SJSA1 (cell line): Measurements from ENCODE around the gene RFTN1. TPM values are rescaled to one million over a fixed set of nuclear protein-coding genes. Genes with fewer than 3 reads are reported as not detected.

Source experiments
- DNase-seq, 2 experiments: peaks; one replicate each; pipeline ENCODE4 v3.0.0-alpha.2; 2015 to 2020; ENCODE audit warnings: low spot score in 2 of 2, low read depth in 1 of 2
- H3K27ac ChIP-seq: fragments of 250-450 bp; sonication (Bioruptor Pico); 2 replicates; pipeline ENCODE4 v1.5.1; 2020; ENCODE audit warnings: mild to moderate bottlenecking, moderate library complexity
- H3K27me3 ChIP-seq: fragments of 250-450 bp; sonication (Bioruptor Pico); replicated peaks from 2 replicates; pipeline ENCODE4 v1.5.1; 2020; ENCODE audit warnings: mild to moderate bottlenecking, moderate library complexity
- H3K36me3 ChIP-seq: fragments of 250-450 bp; sonication (Bioruptor Pico); 2 replicates; pipeline ENCODE4 v1.5.1; 2020; ENCODE audit warnings: mild to moderate bottlenecking
- H3K4me1 ChIP-seq: fragments of 250-450 bp; sonication (Bioruptor Pico); replicated peaks from 2 replicates; pipeline ENCODE4 v1.6.1; 2021; ENCODE audit warnings: mild to moderate bottlenecking
- H3K4me3 ChIP-seq: fragments of 250-450 bp; sonication (Bioruptor Pico); 2 replicates; pipeline ENCODE4 v1.5.1; 2020; ENCODE audit warnings: mild to moderate bottlenecking
- H3K9me3 ChIP-seq: fragments of 250-450 bp; sonication (Bioruptor Pico); replicated peaks from 2 replicates; pipeline ENCODE4 v1.5.1; 2020; ENCODE audit warnings: mild to moderate bottlenecking
- total RNA-seq: library from RNA; depleted of rRNA; stranded (reverse); fragments of >200 nt; shearing (Covaris generic); gene quantifications from 2 replicates; pipeline ENCODE4 v1.2.3, GENCODE V29; 2014

The RFTN1 gene
- total RNA-seq, 1 experiment from 2014 or later: 54.3 TPM

- Histone ChIP-seq H3K27ac (no peak overlapping the region), H3K4me1 (peaks cover 9% of the 10 kb centered on the region; the same call in 1 of the 2 replicates), H3K36me3 (peaks cover 26% of the 10 kb centered on the region), H3K9me3 (peaks cover 5% of the 10 kb centered on the region; the same call in 1 of the 2 replicates), H3K4me3 (no peak overlapping the region), H3K27me3 (no peaks in the 10 kb centered on the region)
- no peak for DNase-seq
Measured at GRCh38 chr3:16468336-16469098, 45.0 kb downstream of the RFTN1 start.

GRCh38 chr3:16468002-16468335 lies 45.5 kb downstream of the RFTN1 start:
- no peak overlapping the region for H3K4me3 ChIP-seq
- H3K36me3 ChIP-seq: peaks cover 25% of the 10 kb centered on the region
- peaks cover 9% of the 10 kb centered on the region; the same call in 1 of the 2 replicates for H3K4me1 ChIP-seq
- peaks cover 5% of the 10 kb centered on the region; the same call in 1 of the 2 replicates for H3K9me3 ChIP-seq
- H3K27me3 ChIP-seq: no peaks in the 10 kb centered on the region
- no peak overlapping the region for H3K27ac ChIP-seq
- DNase-seq: no peak

- peaks cover 5% of the 10 kb centered on the region; the same call in 1 of the 2 replicates for H3K9me3 ChIP-seq
- DNase-seq: no peak
- H3K27ac ChIP-seq: no peak overlapping the region
- peaks cover 9% of the 10 kb centered on the region; the same call in 1 of the 2 replicates for H3K4me1 ChIP-seq
- H3K36me3 ChIP-seq: peaks cover 20% of the 10 kb centered on the region
- no peak overlapping the region for H3K4me3 ChIP-seq
- no peaks in the 10 kb centered on the region for H3K27me3 ChIP-seq
Measured at GRCh38 chr3:16467393-16467792, 46.1 kb downstream of the RFTN1 start.

GRCh38 chr3:16466822-16467221 lies 46.7 kb downstream of the RFTN1 start:
- Histone ChIP-seq H3K4me1 (peaks cover 9% of the 10 kb centered on the region; the same call in 1 of the 2 replicates), H3K27ac (no peak overlapping the region), H3K4me3 (no peak overlapping the region), H3K36me3 (peaks cover 16% of the 10 kb centered on the region), H3K9me3 (peaks cover 5% of the 10 kb centered on the region; the same call in 1 of the 2 replicates), H3K27me3 (no peaks in the 10 kb centered on the region)
- DNase-seq: no peak

GRCh38 chr3:16464511-16465148 lies 48.9 kb downstream of the RFTN1 start:
- no peak overlapping the region for H3K27ac ChIP-seq
- no peaks in the 10 kb centered on the region for H3K9me3 ChIP-seq
- no peak for DNase-seq
- no peak overlapping the region for H3K4me3 ChIP-seq
- peaks cover 9% of the 10 kb centered on the region; the same call in 1 of the 2 replicates for H3K4me1 ChIP-seq
- H3K36me3 ChIP-seq: peaks cover 6% of the 10 kb centered on the region; the same call in 1 of the 2 replicates
- H3K27me3 ChIP-seq: no peaks in the 10 kb centered on the region

- Histone ChIP-seq H3K27me3 (no peaks in the 10 kb centered on the region), H3K9me3 (no peaks in the 10 kb centered on the region), H3K4me3 (no peak overlapping the region), H3K4me1 (peaks cover 9% of the 10 kb centered on the region; the same call in 1 of the 2 replicates), H3K36me3 (peaks cover 6% of the 10 kb centered on the region; the same call in 1 of the 2 replicates), H3K27ac (no peak overlapping the region)
- no peak for DNase-seq
Measured at GRCh38 chr3:16463914-16464313, 49.6 kb downstream of the RFTN1 start.

GRCh38 chr3:16463119-16463518 lies 50.4 kb downstream of the RFTN1 start:
- H3K4me3 ChIP-seq: no peak overlapping the region
- no peaks in the 10 kb centered on the region for H3K9me3 ChIP-seq
- H3K27me3 ChIP-seq: no peaks in the 10 kb centered on the region
- peaks cover 9% of the 10 kb centered on the region; the same call in 1 of the 2 replicates for H3K4me1 ChIP-seq
- DNase-seq: no peak
- peaks cover 6% of the 10 kb centered on the region; the same call in 1 of the 2 replicates for H3K36me3 ChIP-seq
- H3K27ac ChIP-seq: no peak overlapping the region

- Histone ChIP-seq H3K27ac (no peak overlapping the region), H3K9me3 (no peaks in the 10 kb centered on the region), H3K36me3 (peaks cover 6% of the 10 kb centered on the region; the same call in 1 of the 2 replicates), H3K4me3 (no peak overlapping the region), H3K27me3 (no peaks in the 10 kb centered on the region), H3K4me1 (peaks cover 9% of the 10 kb centered on the region; the same call in 1 of the 2 replicates)
- DNase-seq: no peak
Measured at GRCh38 chr3:16462679-16463078, 50.8 kb downstream of the RFTN1 start.

- no peak for DNase-seq
- no peak overlapping the region for H3K27ac ChIP-seq
Measured at GRCh38 chr3:16461463-16462245, 51.8 kb downstream of the RFTN1 start.

GRCh38 chr3:16460886-16461285 lies 52.6 kb downstream of the RFTN1 start:
- no peaks in the 10 kb centered on the region for H3K27me3 ChIP-seq
- H3K27ac ChIP-seq: no peak overlapping the region
- H3K4me1 ChIP-seq: peaks cover 21% of the 10 kb centered on the region
- H3K4me3 ChIP-seq: no peak overlapping the region
- no peaks in the 10 kb centered on the region for H3K9me3 ChIP-seq
- peaks cover 5% of the 10 kb centered on the region; the same call in 1 of the 2 replicates for H3K36me3 ChIP-seq
- DNase-seq: no peak

More at GRCh38 chr3:16461463-16462245, 51.8 kb downstream of the RFTN1 start:
- H3K27me3 ChIP-seq: no peaks in the 10 kb centered on the region
- H3K9me3 ChIP-seq: no peaks in the 10 kb centered on the region
- H3K36me3 ChIP-seq: peaks cover 6% of the 10 kb centered on the region; the same call in 1 of the 2 replicates
- H3K4me3 ChIP-seq: no peak overlapping the region
- peaks cover 19% of the 10 kb centered on the region for H3K4me1 ChIP-seq

- no peak for DNase-seq
- H3K4me3 ChIP-seq: no peak overlapping the region
- no peaks in the 10 kb centered on the region for H3K27me3 ChIP-seq
Measured at GRCh38 chr3:16460273-16460672, 53.2 kb downstream of the RFTN1 start.

GRCh38 chr3:16456784-16457415 lies 56.6 kb downstream of the RFTN1 start:
- H3K27ac ChIP-seq: no peak overlapping the region
- 0 out of 2 replicates have a peak, but pooled peaks cover 3% of the 10 kb centered on the region for H3K36me3 ChIP-seq
- H3K4me1 ChIP-seq: peaks cover 26% of the 10 kb centered on the region
- DNase-seq: peak; percentile 41 to 47
- no peaks in the 10 kb centered on the region for H3K27me3 ChIP-seq
- no peak overlapping the region for H3K4me3 ChIP-seq
- no peaks in the 10 kb centered on the region for H3K9me3 ChIP-seq

More at GRCh38 chr3:16460273-16460672, 53.2 kb downstream of the RFTN1 start:
- H3K27ac ChIP-seq: no peak overlapping the region
- H3K9me3 ChIP-seq: no peaks in the 10 kb centered on the region
- H3K4me1 ChIP-seq: peaks cover 19% of the 10 kb centered on the region
- H3K36me3 ChIP-seq: 0 out of 2 replicates have a peak, but pooled peaks cover 3% of the 10 kb centered on the region

GRCh38 chr3:16455966-16456365 lies 57.5 kb downstream of the RFTN1 start:
- DNase-seq: no peak
- peaks cover 30% of the 10 kb centered on the region for H3K4me1 ChIP-seq
- no peak overlapping the region for H3K27ac ChIP-seq
- H3K9me3 ChIP-seq: no peaks in the 10 kb centered on the region
- peaks cover 6% of the 10 kb centered on the region; the same call in 1 of the 2 replicates for H3K36me3 ChIP-seq
- no peaks in the 10 kb centered on the region for H3K27me3 ChIP-seq
- no peak overlapping the region for H3K4me3 ChIP-seq
